SK-N-DZ (cell line): ENCODE measurements around the gene RBBP8NL.

Experiments
- DNase-seq: peaks from one replicate; pipeline ENCODE4 v3.0.0-alpha.2; 2015; ENCODE audit warnings: low spot score

Gene RBBP8NL

GRCh38 chr20:62462976-62463592 lies 35.7 kb upstream of the RBBP8NL start:
- DNase-seq = no peak

GRCh38 chr20:62461834-62462233 lies 34.5 kb upstream of the RBBP8NL start:
- DNase-seq = no peak

- no peak for DNase-seq
Measured at GRCh38 chr20:62461157-62461556, 33.8 kb upstream of the RBBP8NL start.

GRCh38 chr20:62460678-62461077 lies 33.3 kb upstream of the RBBP8NL start:
- no peak for DNase-seq

GRCh38 chr20:62459488-62459887 lies 32.1 kb upstream of the RBBP8NL start:
- no peak for DNase-seq

GRCh38 chr20:62458275-62459251 lies 31.2 kb upstream of the RBBP8NL start:
- DNase-seq = no peak

- DNase-seq = no peak
Measured at GRCh38 chr20:62457831-62458230, 30.5 kb upstream of the RBBP8NL start.

GRCh38 chr20:62457098-62457497 lies 29.8 kb upstream of the RBBP8NL start:
- DNase-seq = no peak

- DNase-seq = peak; percentile 55
Measured at GRCh38 chr20:62455929-62456328, 28.6 kb upstream of the RBBP8NL start.

GRCh38 chr20:62454904-62455636 lies 27.7 kb upstream of the RBBP8NL start:
- DNase-seq = no peak

GRCh38 chr20:62453186-62453808 lies 26.0 kb upstream of the RBBP8NL start:
- no peak for DNase-seq

- no peak for DNase-seq
Measured at GRCh38 chr20:62452475-62453095, 25.2 kb upstream of the RBBP8NL start.

GRCh38 chr20:62451970-62452369 lies 24.6 kb upstream of the RBBP8NL start:
- no peak for DNase-seq

GRCh38 chr20:62451156-62451767 lies 23.9 kb upstream of the RBBP8NL start:
- no peak for DNase-seq

GRCh38 chr20:62449951-62450691 lies 22.8 kb upstream of the RBBP8NL start:
- DNase-seq = no peak

GRCh38 chr20:62448788-62449187 lies 21.4 kb upstream of the RBBP8NL start:
- no peak for DNase-seq

- no peak for DNase-seq
Measured at GRCh38 chr20:62448038-62448437, 20.7 kb upstream of the RBBP8NL start.

- DNase-seq = no peak
Measured at GRCh38 chr20:62446888-62447869, 19.8 kb upstream of the RBBP8NL start.

- DNase-seq = no peak
Measured at GRCh38 chr20:62446481-62446880, 19.1 kb upstream of the RBBP8NL start.
